Ovary (tissue), 3 donors: ENCODE data around the gene F8.
"Not testable (repeated sequence)": the region's sequence is repeated elsewhere in the genome, so short reads cannot be mapped to it uniquely, and the experiment has no call there.

Experiments
- CTCF ChIP-seq, 3 donors: fragments of 450-650 bp in 2 of 3; fragments of 200-600 bp in 1 of 3; IDR thresholded peaks; one replicate each; pipeline versions ENCODE4 v1.5.1 to v1.8.0; 2016 to 2022; ENCODE audit warnings: antibody characterized with exemption in 3 of 3, mild to moderate bottlenecking in 1 of 3
- EP300 ChIP-seq: sonication (generic); formaldehyde crosslinking; IDR thresholded peaks from one replicate; pipeline ENCODE4 v1.6.1; 2017; ENCODE audit warnings: antibody characterized with exemption
- POLR2A ChIP-seq: fragments of 450-650 bp; IDR thresholded peaks from one replicate; pipeline ENCODE4 v1.6.1; 2017; ENCODE audit warnings: antibody characterized with exemption, mild to moderate bottlenecking, moderate library complexity
- donor health status: DM: no; HTN: no; CAD: no.

- not testable (repeated sequence) for TF ChIP-seq CTCF (IDR thresholded peaks at IDR 0.05); POLR2A; EP300
Observed at GRCh38 chrX:154868522-154868921, 154.0 kb downstream of the F8 start.
